Measurements from ENCODE around the gene SLIT2. TPM values are rescaled to one million over a fixed set of nuclear protein-coding genes. Genes with fewer than 3 reads are reported as not detected.

SLIT2 gene
- total and polyA plus RNA-seq, 2 of the 13 experiments (the other 11 are each of a cell fraction or from before 2014, with no cell fraction given), result 0.03 TPM; not detected in 1

DNA sequence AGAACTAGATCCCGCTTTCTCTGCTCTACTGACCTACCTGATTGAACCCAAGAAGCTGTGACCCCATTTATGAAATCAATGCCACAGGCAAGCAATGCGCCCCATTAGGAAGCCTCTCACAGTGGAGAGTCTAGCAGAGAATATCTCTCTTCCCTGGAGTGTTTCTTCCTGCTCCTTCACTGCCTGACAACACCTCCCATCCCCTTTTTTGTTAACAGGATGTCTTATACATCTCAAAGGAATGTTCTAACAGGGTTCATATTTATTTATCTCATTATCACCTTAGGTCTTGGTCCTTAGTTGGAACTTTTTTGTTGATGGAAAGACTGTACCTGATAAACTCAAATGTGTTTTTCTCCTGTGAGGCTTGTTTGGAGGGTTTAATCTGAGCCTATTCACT, 35.5 kb downstream of the SLIT2 start (continued):
- TF ChIP-seq RFX1 (IDR thresholded peaks at IDR 0.05) (no peak), ZNF589 (CRISPR knock-in tag; conservative IDR thresholded peaks at IDR 0.05) (no peak), SMARCC2 (IDR thresholded peaks at IDR 0.05) (no peak), ZNF563 (CRISPR knock-in tag; IDR thresholded peaks at IDR 0.05) (no peak), RORA (CRISPR knock-in tag; IDR thresholded peaks at IDR 0.05) (no peak)

DNA sequence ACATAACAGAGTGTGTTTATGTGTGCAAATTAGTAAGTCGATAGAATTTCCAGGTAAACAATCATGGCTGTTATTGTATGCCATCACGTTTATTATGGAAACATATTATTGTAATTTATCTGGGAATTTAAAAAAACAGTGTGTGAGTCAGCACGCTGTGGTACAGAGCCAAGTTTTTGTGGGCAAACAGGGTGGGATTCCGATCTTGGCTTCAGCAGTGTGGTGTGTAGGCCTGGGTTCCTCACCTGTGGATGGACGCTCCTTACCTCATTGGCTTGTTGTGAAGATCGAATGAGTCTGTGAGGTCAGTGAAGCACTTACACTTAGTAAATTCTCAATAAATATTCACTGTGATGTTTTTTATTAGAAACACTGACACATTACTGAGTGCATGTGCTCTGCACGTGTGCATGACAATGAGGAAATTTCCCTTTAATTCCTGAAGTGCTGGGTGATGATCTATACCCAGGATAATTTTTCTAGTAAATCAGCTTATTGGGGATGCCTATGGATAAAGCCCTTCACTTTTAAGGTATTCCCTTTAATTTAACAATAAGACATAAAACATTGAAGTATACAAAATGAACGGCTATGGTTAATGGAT, 36.4 kb downstream of the SLIT2 start:
- ATAC-seq (no peak), DNase-seq (ENCODE audit: low spot score) (no peak), FAIRE-seq (no peak)
- Histone ChIP-seq H3K36me3 (replicated peaks in 1 of 2; ENCODE audit: control insufficient read depth in 1 of 2, insufficient read depth in 2 of 2, low read length in 2 of 2) (no peaks in the 10 kb centered on the region), H3K4me1 (ENCODE audit: insufficient read depth, low read length) (no peaks in the 10 kb centered on the region), H3K9ac (ENCODE audit: insufficient read depth, low read depth, low read length) (no peak overlapping the region), H3K4me3 (replicated peaks in 1 of 3; ENCODE audit: insufficient read depth in 1 of 3, low read depth in 2 of 3, low read length in 3 of 3) (no peak overlapping the region), H2AFZ (ENCODE audit: low read length) (no peak overlapping the region), H3K27ac (ENCODE audit: extremely low read length, insufficient read depth, low read length) (no peak overlapping the region), H3K4me2 (ENCODE audit: low read depth, low read length) (no peak overlapping the region), H4K20me1 (ENCODE audit: insufficient read depth, low read length) (no peaks in the 10 kb centered on the region), H3K79me2 (ENCODE audit: insufficient read depth, low read length) (no peaks in the 10 kb centered on the region), H3K27me3 (ENCODE audit: control insufficient read depth in 1 of 2, insufficient read depth in 2 of 2, low read length in 2 of 2) (no peaks in the 10 kb centered on the region), H3K9me3 (ENCODE audit: low read length) (no peaks in the 10 kb centered on the region)
- ChIA-PET POLR2A (no interaction called here), CTCF (ENCODE audit: low intra/inter-chr PET ratio, low total read pairs) (no interaction called here)
- in situ Hi-C loops (cut with HindIII; ENCODE audit: extremely low pct_ligation_motif_present, low pct_unique_long_range_greater_than_20kb), result no loop called here
- TF ChIP-seq ZNF746 (CRISPR knock-in tag; IDR thresholded peaks at IDR 0.05) (no peak), NR2F6 (IDR thresholded peaks at IDR 0.05) (no peak), NR2F6 (CRISPR knock-in tag; IDR thresholded peaks at IDR 0.05) (no peak), HMGA1 (CRISPR knock-in tag; conservative IDR thresholded peaks at IDR 0.05) (no peak), ZNF382 (CRISPR knock-in tag; IDR thresholded peaks at IDR 0.05; ENCODE audit: borderline replicate concordance) (no peak), ZNF260 (CRISPR knock-in tag; IDR thresholded peaks at IDR 0.05; ENCODE audit: borderline replicate concordance, low read depth) (no peak), FOXM1 (CRISPR knock-in tag; IDR thresholded peaks at IDR 0.05) (no peak), GATAD2A (CRISPR knock-in tag; IDR thresholded peaks at IDR 0.05) (no peak), FOXK2 (IDR thresholded peaks at IDR 0.05) (no peak), NCOA5 (CRISPR knock-in tag; IDR thresholded peaks at IDR 0.05) (no peak), ZNF75D (CRISPR knock-in tag; IDR thresholded peaks at IDR 0.05; ENCODE audit: borderline replicate concordance) (no peak), ZNF232 (CRISPR knock-in tag; IDR thresholded peaks at IDR 0.05; ENCODE audit: borderline replicate concordance) (no peak), ZFP37 (CRISPR knock-in tag; IDR thresholded peaks at IDR 0.05; ENCODE audit: borderline replicate concordance) (no peak)
- TF ChIP-seq, protein P1, sequence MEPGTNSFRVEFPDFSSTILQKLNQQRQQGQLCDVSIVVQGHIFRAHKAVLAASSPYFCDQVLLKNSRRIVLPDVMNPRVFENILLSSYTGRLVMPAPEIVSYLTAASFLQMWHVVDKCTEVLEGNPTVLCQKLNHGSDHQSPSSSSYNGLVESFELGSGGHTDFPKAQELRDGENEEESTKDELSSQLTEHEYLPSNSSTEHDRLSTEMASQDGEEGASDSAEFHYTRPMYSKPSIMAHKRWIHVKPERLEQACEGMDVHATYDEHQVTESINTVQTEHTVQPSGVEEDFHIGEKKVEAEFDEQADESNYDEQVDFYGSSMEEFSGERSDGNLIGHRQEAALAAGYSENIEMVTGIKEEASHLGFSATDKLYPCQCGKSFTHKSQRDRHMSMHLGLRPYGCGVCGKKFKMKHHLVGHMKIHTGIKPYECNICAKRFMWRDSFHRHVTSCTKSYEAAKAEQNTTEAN (CRISPR knock-in tag; conservative IDR thresholded peaks at IDR 0.05), result no peak
- 6% methylated on average over 8 of the region's 8 CpGs for WGBS (ENCODE audit: low lambda C conversion rate)
- no TSS peak for BruUV-seq (replicated peaks)
- intact Hi-C loops (cut with micrococcal nuclease; ENCODE audit: unreplicated experiment), result no loop called here

Data from HepG2 (cell line).